ENCODE data around the gene LOX. TPM values are rescaled to one million over a fixed set of nuclear protein-coding genes. Genes with fewer than 3 reads are reported as not detected.

LOX gene
- total RNA-seq, 1 experiment from 2014 or later = 2.8 TPM

DNA sequence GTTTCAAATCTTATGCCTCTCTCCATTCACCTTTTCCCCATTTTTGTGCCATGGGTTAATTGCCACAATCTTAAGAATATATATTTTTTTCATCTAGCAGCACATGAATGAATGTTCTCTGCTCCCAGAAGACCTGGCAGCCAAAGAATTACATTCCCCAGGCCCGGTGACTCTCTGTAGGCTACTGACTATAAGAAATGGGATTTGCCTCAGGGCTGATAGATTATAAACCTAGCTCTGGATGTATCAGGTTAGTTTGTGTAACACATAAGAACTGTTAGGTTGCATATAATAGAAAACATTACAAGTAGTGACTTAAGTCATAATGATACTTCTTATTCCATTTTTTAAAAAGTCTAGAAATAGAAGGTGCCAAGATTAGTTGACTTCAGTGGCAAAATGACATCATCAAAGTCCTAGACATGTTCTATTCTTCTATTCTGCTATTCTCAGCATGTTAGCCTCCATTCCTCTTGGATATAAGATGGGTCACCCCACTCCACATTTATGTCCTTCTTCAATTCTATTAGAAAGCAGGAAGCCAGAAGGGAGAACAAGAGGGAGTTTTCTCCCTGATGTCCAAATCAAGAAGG, 40.4 kb upstream of the LOX start:
- ChIA-PET CTCF (no interaction called here), POLR2A (ENCODE audit: low non-redundant PET) (no interaction called here)
- Histone ChIP-seq H3K36me3 (ENCODE audit: insufficient read depth, low read length, poor library complexity, severe bottlenecking) (no peaks in the 10 kb centered on the region), H3K27ac (ENCODE audit: low read depth, low read length, poor library complexity, severe bottlenecking) (no peak overlapping the region), H3K9me3 (ENCODE audit: low read depth, low read length, poor library complexity, severe bottlenecking) (no peaks in the 10 kb centered on the region), H3K4me3 (ENCODE audit: low read depth, low read length, poor library complexity, severe bottlenecking) (no peak overlapping the region), H3K27me3 (replicated peaks; ENCODE audit: insufficient read depth, low read depth, low read length, poor library complexity) (no peaks in the 10 kb centered on the region), H3K4me1 (ENCODE audit: insufficient read depth, low read length, poor library complexity, severe bottlenecking) (no peaks in the 10 kb centered on the region)
- TF ChIP-seq CTCF (conservative IDR thresholded peaks at IDR 0.05; ENCODE audit: low read depth, low read length) = no peak
- TF ChIP-seq EZH2 (IDR thresholded peaks at IDR 0.05; ENCODE audit: borderline replicate concordance, low read depth, low read length, poor library complexity, severe bottlenecking) = no peak
- BruUV-seq (replicated peaks) = no TSS peak
- no peak for DNase-seq (ENCODE audit: low spot score)
- intact Hi-C loops (cut with micrococcal nuclease; ENCODE audit: unreplicated experiment) = no loop called here

- ChIA-PET CTCF (no interaction called here), POLR2A (ENCODE audit: low non-redundant PET) (no interaction called here)
- Histone ChIP-seq H3K27me3 (replicated peaks; ENCODE audit: insufficient read depth, low read depth, low read length, poor library complexity) (no peaks in the 10 kb centered on the region), H3K36me3 (ENCODE audit: insufficient read depth, low read length, poor library complexity, severe bottlenecking) (no peaks in the 10 kb centered on the region), H3K27ac (ENCODE audit: low read depth, low read length, poor library complexity, severe bottlenecking) (no peak overlapping the region), H3K4me1 (ENCODE audit: insufficient read depth, low read length, poor library complexity, severe bottlenecking) (no peaks in the 10 kb centered on the region), H3K9me3 (ENCODE audit: low read depth, low read length, poor library complexity, severe bottlenecking) (no peaks in the 10 kb centered on the region), H3K4me3 (ENCODE audit: low read depth, low read length, poor library complexity, severe bottlenecking) (no peak overlapping the region)
- intact Hi-C loops (cut with micrococcal nuclease; ENCODE audit: unreplicated experiment) = no loop called here
- TF ChIP-seq CTCF (conservative IDR thresholded peaks at IDR 0.05; ENCODE audit: low read depth, low read length) (no peak), EZH2 (IDR thresholded peaks at IDR 0.05; ENCODE audit: borderline replicate concordance, low read depth, low read length, poor library complexity, severe bottlenecking) (no peak)
- no peak for DNase-seq (ENCODE audit: low spot score)
- no TSS peak for BruUV-seq (replicated peaks)
Observed at GRCh38 chr5:122114501-122114900, 36.4 kb upstream of the LOX start.

DNA sequence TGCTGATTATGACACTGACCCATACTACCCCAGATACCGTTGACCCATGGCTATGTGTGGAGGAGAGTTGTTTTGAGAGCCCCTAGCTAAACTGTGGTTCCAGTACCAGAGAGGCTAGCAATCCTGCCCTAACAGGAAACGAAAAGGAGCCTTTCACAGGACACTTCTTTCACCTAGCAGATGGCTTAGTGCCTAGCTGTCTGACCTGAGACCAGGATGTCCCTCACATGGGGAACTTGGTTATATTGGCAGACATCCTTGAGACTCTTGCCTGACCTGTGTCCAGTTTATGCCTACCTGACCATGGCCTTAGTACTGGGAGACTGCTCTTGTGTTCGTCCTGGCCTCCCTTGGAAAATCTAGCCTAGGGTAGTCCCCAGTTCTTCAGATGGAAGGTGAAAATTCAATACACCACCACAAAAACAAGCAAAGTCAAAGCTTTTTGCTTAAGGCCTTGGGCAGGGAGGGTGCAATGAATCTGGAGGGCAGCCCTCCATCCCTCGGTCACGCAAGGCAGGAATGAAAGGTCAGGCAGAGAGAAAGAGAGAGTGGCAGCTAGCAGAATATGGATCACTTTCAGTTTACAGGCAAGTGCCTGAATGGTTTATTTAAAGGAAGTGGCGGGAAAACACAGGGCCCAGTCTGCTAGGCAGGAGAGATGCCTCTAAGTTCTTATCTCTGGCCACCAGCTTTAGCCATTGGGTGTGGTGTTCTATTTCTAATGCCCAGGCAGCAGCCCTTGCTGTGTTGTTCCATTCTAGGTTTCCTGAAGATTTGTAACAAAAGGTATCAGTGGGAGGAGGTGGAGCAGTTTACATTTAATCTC, 34.9 kb upstream of the LOX start:
- H3K36me3 ChIP-seq (ENCODE audit: insufficient read depth, low read length, poor library complexity, severe bottlenecking) = no peaks in the 10 kb centered on the region
- H3K9me3 ChIP-seq (ENCODE audit: low read depth, low read length, poor library complexity, severe bottlenecking) = no peaks in the 10 kb centered on the region
- H3K4me1 ChIP-seq (ENCODE audit: insufficient read depth, low read length, poor library complexity, severe bottlenecking) = no peaks in the 10 kb centered on the region
- DNase-seq (ENCODE audit: low spot score) = no peak
- H3K27me3 ChIP-seq (replicated peaks; ENCODE audit: insufficient read depth, low read depth, low read length, poor library complexity) = no peaks in the 10 kb centered on the region
- intact Hi-C loops (cut with micrococcal nuclease; ENCODE audit: unreplicated experiment) = no loop called here
- H3K4me3 ChIP-seq (ENCODE audit: low read depth, low read length, poor library complexity, severe bottlenecking) = no peak overlapping the region
- CTCF ChIA-PET = no interaction called here
- TF ChIP-seq CTCF (conservative IDR thresholded peaks at IDR 0.05; ENCODE audit: low read depth, low read length) (no peak), EZH2 (IDR thresholded peaks at IDR 0.05; ENCODE audit: borderline replicate concordance, low read depth, low read length, poor library complexity, severe bottlenecking) (no peak)
- no TSS peak for BruUV-seq (replicated peaks)
- no peak overlapping the region for H3K27ac ChIP-seq (ENCODE audit: low read depth, low read length, poor library complexity, severe bottlenecking)
- POLR2A ChIA-PET (ENCODE audit: low non-redundant PET) = no interaction called here

Data from A673 (cell line).